K562 (cell line): ENCODE measurements around the gene TPD52L1. TPM values are rescaled to one million over a fixed set of nuclear protein-coding genes. Genes with fewer than 3 reads are reported as not detected.
A peak's percentile ranks its signal among the peaks of the same experiment; 100 is the strongest.
"Not testable (repeated sequence)": the region's sequence is repeated elsewhere in the genome, so short reads cannot be mapped to it uniquely, and the experiment has no call there.

Experiments used
- ATAC-seq: fragments of 200-7000 bp; cut with Tn5 transposase; 3 replicates; pipeline ENCODE4 v1.9.1; 2020; ENCODE audit warnings: moderate library complexity
- BruUV-seq: library from RNA; stranded (reverse); fragments of 400-500 nt; replicated peaks from 2 replicates; lab custom pipeline; 2021; lab: Mats Ljungman, UMichigan
- CTCF ChIA-PET: fragments of 300-600 bp; formaldehyde crosslinking; extraction: SDS; loops from one replicate; lab custom pipeline; 2021; ENCODE audit warnings: low intra/inter-chr PET ratio; lab: Yijun Ruan, JAX
- POLR2A ChIA-PET: fragments of 300-600, 350-650 bp; sonication (Branson Sonifier 250); formaldehyde crosslinking; extraction: SDS; loops from one replicate; lab custom pipeline; 2021; ENCODE audit warnings: antibody characterized with exemption, inconsistent platforms; lab: Yijun Ruan, JAX
- DNase-seq, 4 experiments: peaks; one replicate each; pipeline versions ENCODE4 v3.0.0 to v3.0.0-alpha.2; 2011 to 2018; ENCODE audit warnings: low spot score in 3 of 4, mixed read lengths in 3 of 4; ENCODE audit errors: extremely low read depth in 1 of 4
- FAIRE-seq: peaks from 2 replicates; lab custom pipeline; 2011; peaks lifted over from hg19 to GRCh38; lab: Jason Lieb, UNC
- H2AFZ ChIP-seq: 2 replicates; pipeline ENCODE4 v1.6.0; 2011; ENCODE audit warnings: low read depth, low read length, control low read depth, inconsistent platforms
- H3K27ac ChIP-seq: fragments of 200-600 bp; 3 replicates; pipeline ENCODE4 v1.8.0; 2011; ENCODE audit warnings: low read depth, mild to moderate bottlenecking, control low read depth, inconsistent platforms, low read length, moderate library complexity, mixed read lengths; ENCODE audit errors: extremely low read depth
- H3K27me3 ChIP-seq, 2 experiments: fragments of 300-600 bp in 1 of 2; 2 replicates in 1 of 2; 3 replicates in 1 of 2; pipeline versions ENCODE4 v1.6.0 to v1.8.0; 2011; ENCODE audit warnings: inconsistent platforms in 2 of 2, low read length in 2 of 2, mild to moderate bottlenecking in 1 of 2, mixed read lengths in 1 of 2, moderate library complexity in 1 of 2; ENCODE audit not compliant: control insufficient read depth in 2 of 2, insufficient read depth in 2 of 2
- H3K36me3 ChIP-seq: fragments of 300-600 bp; 3 replicates; pipeline ENCODE4 v1.8.0; 2011; ENCODE audit warnings: mild to moderate bottlenecking, low read length, inconsistent platforms; ENCODE audit not compliant: control insufficient read depth, insufficient read depth
- H3K4me1 ChIP-seq, 2 experiments: fragments of 200-600 bp in 1 of 2; replicated peaks in 1 of 2; 2 replicates in 1 of 2; 3 replicates in 1 of 2; pipeline versions ENCODE4 v1.5.1 to v1.8.0; 2011; ENCODE audit warnings: inconsistent platforms in 2 of 2, low read length in 2 of 2, mild to moderate bottlenecking in 1 of 2, mixed read lengths in 1 of 2, moderate library complexity in 1 of 2; ENCODE audit not compliant: control insufficient read depth in 2 of 2, insufficient read depth in 2 of 2
- H3K4me2 ChIP-seq: 2 replicates; pipeline ENCODE4 v1.6.1; 2011; ENCODE audit warnings: low read length, control low read depth, inconsistent platforms, mixed read lengths; ENCODE audit not compliant: insufficient read depth
- H3K4me3 ChIP-seq: fragments of 200-600 bp; sonication (generic), shearing (Covaris generic); 2 replicates; pipeline ENCODE4 v1.5.1; 2016; ENCODE audit warnings: control low read depth, inconsistent platforms
- H3K79me2 ChIP-seq: fragments of 200-600 bp; 3 replicates; pipeline ENCODE4 v1.8.0; 2011; ENCODE audit warnings: low read length, inconsistent platforms; ENCODE audit not compliant: control insufficient read depth, insufficient read depth
- H3K9ac ChIP-seq, 2 experiments: 2 replicates each; pipeline versions ENCODE4 v1.6.0 to v1.6.1; 2011; ENCODE audit warnings: low read depth in 2 of 2, low read length in 2 of 2, control low read depth in 1 of 2, inconsistent platforms in 1 of 2, mild to moderate bottlenecking in 1 of 2, mixed read lengths in 1 of 2; ENCODE audit not compliant: insufficient read depth in 1 of 2
- H3K9me1 ChIP-seq: one replicate; pipeline ENCODE4 v1.6.0; 2011; ENCODE audit warnings: inconsistent platforms, mild to moderate bottlenecking, low read length, moderate library complexity; ENCODE audit not compliant: control insufficient read depth, insufficient read depth
- H3K9me3 ChIP-seq: replicated peaks from 2 replicates; pipeline ENCODE4 v1.5.1; 2011; ENCODE audit warnings: low read depth, low read length, inconsistent platforms; ENCODE audit not compliant: control insufficient read depth, insufficient read depth
- H4K20me1 ChIP-seq: replicated peaks from 2 replicates; pipeline ENCODE4 v1.6.1; 2011; ENCODE audit warnings: low read length, inconsistent platforms, mixed read lengths; ENCODE audit not compliant: control insufficient read depth, insufficient read depth
- ETS2 ChIP-seq: IDR thresholded peaks from 2 replicates; pipeline ENCODE4 v1.6.1; 2016; ENCODE audit warnings: borderline replicate concordance, missing genetic modification characterization, mild to moderate bottlenecking, moderate library complexity, missing compliant biosample characterization; ENCODE audit not compliant: poor library complexity, severe bottlenecking
- HDAC8 ChIP-seq: fragments of 450-650 bp; IDR thresholded peaks from 2 replicates; pipeline ENCODE4 v1.6.1; 2016; ENCODE audit warnings: mild to moderate bottlenecking, missing genetic modification characterization, moderate library complexity, missing compliant biosample characterization
- OTX1 ChIP-seq: fragments of 450-650 bp; formaldehyde crosslinking; IDR thresholded peaks from 2 replicates; pipeline ENCODE4 v1.4.0; 2022; ENCODE audit warnings: mild to moderate bottlenecking
- RNF219 ChIP-seq: fragments of 250-450 bp; sonication (Bioruptor Pico); IDR thresholded peaks from 2 replicates; pipeline ENCODE4 v1.5.0; 2022; ENCODE audit warnings: mild to moderate bottlenecking
- SFPQ ChIP-seq: fragments of 200-400 bp; formaldehyde crosslinking; IDR thresholded peaks from 2 replicates; pipeline ENCODE4 v1.6.1; 2017; ENCODE audit warnings: mild to moderate bottlenecking, low read depth, low read length, moderate library complexity
- TRIM28 ChIP-seq: fragments of 450-650 bp; IDR thresholded peaks from 2 replicates; pipeline ENCODE4 v1.6.1; 2017
- ZNF280A ChIP-seq: fragments of 450-650 bp; IDR thresholded peaks from 2 replicates; pipeline ENCODE4 v1.6.1; 2018; ENCODE audit warnings: mild to moderate bottlenecking, low read depth; ENCODE audit not compliant: partially characterized antibody
- ZNF354B ChIP-seq: fragments of 250-450 bp; sonication (Bioruptor Pico); IDR thresholded peaks from 2 replicates; pipeline ENCODE4 v1.4.0; 2020
- ZNF507 ChIP-seq: conservative IDR thresholded peaks from 2 replicates; pipeline ENCODE4 v1.6.1; 2017; ENCODE audit warnings: missing genetic modification characterization, missing compliant biosample characterization
- WGBS: fragments of 100-300 bp; shearing (Covaris generic); methylation state at CpG from one replicate; pipeline ENCODE4 v1.1.6; 2016; ENCODE audit warnings: low coverage, mixed read lengths; ENCODE audit not compliant: insufficient coverage; ENCODE audit errors: missing lambda C conversion rate; 5-methylcytosine and 5-hydroxymethylcytosine counted together
- in situ Hi-C: fragments of 300-500 bp; cut with MboI; formaldehyde crosslinking; loops from 4 replicates; pipeline ENCODE4 v1.15.0; 2018; ENCODE audit warnings: inconsistent platforms, mixed read lengths
- intact Hi-C: fragments of 100-400 bp; cut with micrococcal nuclease; formaldehyde crosslinking; loops from 2 replicates; pipeline ENCODE4 v1.14.2; 2022
- polyA plus RNA-seq, 8 experiments: library from polyadenylated mRNA; depleted of rRNA in 4 of 8; stranded (reverse) in 5 of 8; unstranded in 3 of 8; fragments of >200 nt; fragmentation: Nextera tagmentation in 2 of 8; fragmentation: Illumina TruSeq in 1 of 8; extraction: Ambion mirVana in 2 of 8; extraction: Trizol in 1 of 8; gene quantifications; 2 replicates each; pipeline versions ENCODE4 v1.2.1 to v1.2.3, GENCODE V29; 2011 to 2014; ENCODE audit warnings: inconsistent platforms in 1 of 8, missing spikeins in 1 of 8
- total RNA-seq, 7 experiments: library from RNA; depleted of rRNA in 6 of 7; stranded (reverse); fragments of >200 nt in 6 of 7; fragmentation: Illumina TruSeq in 2 of 7; extraction: Trizol in 2 of 7; gene quantifications; 2 replicates each; pipeline versions ENCODE4 v1.2.1 to v1.2.3, GENCODE V29; 2011 to 2021; ENCODE audit warnings: low replicate concordance in 1 of 7

The TPD52L1 gene
- total and polyA plus RNA-seq, 9 of the 15 experiments (the other 6 are each of a cell fraction or from before 2014, with no cell fraction given), result 12.9 to 149 (median 75.7) TPM

- peaks cover 70% of the 10 kb centered on the region for H3K79me2 ChIP-seq
- POLR2A ChIA-PET, result interaction anchor here (0.6 to 1.1 kb wide), 2 partner anchors 8 to 575 kb away, joined by 4 to 5 read pairs; no protein-coding TSS in a partner anchor
- H3K27me3 ChIP-seq, H3K4me3 ChIP-seq, in situ Hi-C loops, H3K27ac ChIP-seq, CTCF ChIA-PET, H3K9me3 ChIP-seq, H4K20me1 ChIP-seq, H2AFZ ChIP-seq, intact Hi-C loops, BruUV-seq, H3K4me1 ChIP-seq, ATAC-seq, H3K4me2 ChIP-seq, FAIRE-seq, H3K9me1 ChIP-seq, H3K9ac ChIP-seq, DNase-seq: not testable (repeated sequence)
- 98% methylated on average over 3 of the region's 3 CpGs for WGBS
- TF ChIP-seq ZNF507 (tag) (peak; percentile 99), ZNF354B (CRISPR knock-in tag) (peak; percentile 93)
- peaks cover 69% of the 10 kb centered on the region for H3K36me3 ChIP-seq
Observed at GRCh38 chr6:125282470-125282869, 128.9 kb downstream of the TPD52L1 start.

GRCh38 chr6:125285353-125285752 lies 131.8 kb downstream of the TPD52L1 start:
- no peaks in the 10 kb centered on the region for H3K9me1 ChIP-seq
- no peaks in the 10 kb centered on the region for H3K9me3 ChIP-seq
- peaks cover 66% of the 10 kb centered on the region for H3K79me2 ChIP-seq
- no peak overlapping the region for H3K9ac ChIP-seq
- TF ChIP-seq ZNF280A (peak; percentile 35), RNF219 (CRISPR knock-in tag) (no peak), SFPQ (no peak), HDAC8 (no peak), TRIM28 (peak; percentile 27; the same call in 1 of the 2 replicates), ETS2 (tag) (no peak), OTX1 (CRISPR knock-in tag) (no peak)
- DNase-seq, result no peak
- peaks cover 61% of the 10 kb centered on the region for H3K36me3 ChIP-seq
- H4K20me1 ChIP-seq, result no peaks in the 10 kb centered on the region
- WGBS, result 100% methylated on average over 1 of the region's 1 CpG
- H2AFZ ChIP-seq, result no peak overlapping the region
- no peak overlapping the region for H3K27ac ChIP-seq
- in situ Hi-C loops (no loop called here), intact Hi-C loops (no loop called here)
- H3K27me3 ChIP-seq, result no peaks in the 10 kb centered on the region
- FAIRE-seq, result no peak
- POLR2A ChIA-PET, result no interaction called here
- CTCF ChIA-PET, result no interaction called here
- no peak for ATAC-seq
- H3K4me3 ChIP-seq, result no peak overlapping the region
- no TSS peak for BruUV-seq
- no peak overlapping the region for H3K4me2 ChIP-seq
- H3K4me1 ChIP-seq, result peaks cover 3 to 7% of the 10 kb centered on the region in 2 experiments; a peak in 4 of 5 replicates
